Mammary epithelial cell (primary cell): ENCODE data around the gene CCDC186.

Experiments
- EZH2 ChIP-seq: IDR thresholded peaks from 2 replicates; pipeline ENCODE4 v1.6.1; 2012; ENCODE audit warnings: low read length, inconsistent platforms, borderline replicate concordance
- TF ChIP-seq, protein P1 (sequence below), 2 donors: IDR thresholded peaks in 1 of 2; conservative IDR thresholded peaks in 1 of 2; 2 replicates each; pipeline ENCODE4 v1.5.1; 2011 to 2012; ENCODE audit warnings: inconsistent platforms in 2 of 2, low read length in 2 of 2, mild to moderate bottlenecking in 2 of 2, control low read depth in 1 of 2, low read depth in 1 of 2; ENCODE audit not compliant: insufficient read depth in 1 of 2; ENCODE audit errors: extremely low read depth in 1 of 2

DNA sequence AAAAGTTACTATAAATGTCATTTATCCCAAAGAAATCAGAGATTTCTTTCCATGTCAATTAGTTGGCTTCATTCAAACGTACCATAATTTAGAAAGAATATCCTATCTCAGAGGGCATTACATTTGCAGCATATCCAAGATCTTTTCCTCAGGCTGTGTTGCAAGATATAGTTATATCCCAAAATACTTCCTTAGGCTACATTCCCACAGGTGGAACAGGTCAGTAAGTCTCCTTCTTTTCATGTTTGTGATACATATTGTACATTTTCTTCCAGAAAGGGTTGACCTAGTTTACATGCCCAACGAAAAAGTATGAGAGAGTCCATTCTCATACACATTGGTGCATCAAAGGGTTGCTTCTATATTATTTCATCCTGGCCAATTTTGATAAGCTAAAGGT lies 38.1 kb upstream of the CCDC186 start:
- TF ChIP-seq, protein P1, sequence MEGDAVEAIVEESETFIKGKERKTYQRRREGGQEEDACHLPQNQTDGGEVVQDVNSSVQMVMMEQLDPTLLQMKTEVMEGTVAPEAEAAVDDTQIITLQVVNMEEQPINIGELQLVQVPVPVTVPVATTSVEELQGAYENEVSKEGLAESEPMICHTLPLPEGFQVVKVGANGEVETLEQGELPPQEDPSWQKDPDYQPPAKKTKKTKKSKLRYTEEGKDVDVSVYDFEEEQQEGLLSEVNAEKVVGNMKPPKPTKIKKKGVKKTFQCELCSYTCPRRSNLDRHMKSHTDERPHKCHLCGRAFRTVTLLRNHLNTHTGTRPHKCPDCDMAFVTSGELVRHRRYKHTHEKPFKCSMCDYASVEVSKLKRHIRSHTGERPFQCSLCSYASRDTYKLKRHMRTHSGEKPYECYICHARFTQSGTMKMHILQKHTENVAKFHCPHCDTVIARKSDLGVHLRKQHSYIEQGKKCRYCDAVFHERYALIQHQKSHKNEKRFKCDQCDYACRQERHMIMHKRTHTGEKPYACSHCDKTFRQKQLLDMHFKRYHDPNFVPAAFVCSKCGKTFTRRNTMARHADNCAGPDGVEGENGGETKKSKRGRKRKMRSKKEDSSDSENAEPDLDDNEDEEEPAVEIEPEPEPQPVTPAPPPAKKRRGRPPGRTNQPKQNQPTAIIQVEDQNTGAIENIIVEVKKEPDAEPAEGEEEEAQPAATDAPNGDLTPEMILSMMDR (conservative IDR thresholded peaks at IDR 0.05 in 1 of 2, IDR thresholded peaks at IDR 0.05 in 1 of 2; ENCODE audit: extremely low read depth in 1 of 2, insufficient read depth in 1 of 2, low read depth in 1 of 2, low read length in 2 of 2), result no peak
- TF ChIP-seq EZH2, result no peak
